Neural cell (in vitro differentiated cells): ENCODE measurements around the gene CCDC12. TPM values are rescaled to one million over a fixed set of nuclear protein-coding genes. Genes with fewer than 3 reads are reported as not detected.

Source experiments
- H2AFZ ChIP-seq: fragments of 200-600, 300-800 bp; sonication (generic), shearing (Covaris generic); 2 replicates; pipeline ENCODE4 v1.6.0; 2014; ENCODE audit warnings: low read depth, mild to moderate bottlenecking, antibody characterized with exemption, low read length, moderate library complexity
- H3F3A ChIP-seq: fragments of 200-600 bp; shearing (Covaris generic); 2 replicates; pipeline ENCODE4 v1.6.1; 2016; ENCODE audit warnings: mild to moderate bottlenecking, moderate library complexity, mixed read lengths, antibody characterized with exemption, low read length; ENCODE audit not compliant: insufficient read depth, poor library complexity, severe bottlenecking
- H3K27ac ChIP-seq: fragments of 200-600, 300-800 bp; sonication (generic), shearing (Covaris generic); 2 replicates; pipeline ENCODE4 v1.5.1; 2014; ENCODE audit warnings: mild to moderate bottlenecking, low read length, moderate library complexity
- H3K27me3 ChIP-seq: fragments of 300-800, 200-600 bp; sonication (generic), shearing (Covaris generic); 2 replicates; pipeline ENCODE4 v1.6.0; 2014; ENCODE audit warnings: mild to moderate bottlenecking, low read depth, low read length, moderate library complexity; ENCODE audit not compliant: insufficient read depth
- H3K36me3 ChIP-seq: fragments of 300-800, 200-600 bp; sonication (generic), shearing (Covaris generic); 2 replicates; pipeline ENCODE4 v1.5.1; 2014; ENCODE audit warnings: mild to moderate bottlenecking, antibody characterized with exemption, low read length, moderate library complexity; ENCODE audit not compliant: insufficient read depth
- H3K4me2 ChIP-seq: fragments of 300-800, 200-600 bp; sonication (generic), shearing (Covaris generic); 2 replicates; pipeline ENCODE4 v1.6.0; 2014; ENCODE audit warnings: mild to moderate bottlenecking, low read length
- H3K4me3 ChIP-seq: fragments of 300-800, 200-600 bp; sonication (generic), shearing (Covaris generic); 2 replicates; pipeline ENCODE4 v1.5.1; 2014; ENCODE audit warnings: mild to moderate bottlenecking, low read length, moderate library complexity
- H3K79me2 ChIP-seq: fragments of 200-600 bp; shearing (Covaris generic); replicated peaks from 2 replicates; pipeline ENCODE4 v1.6.0; 2014; ENCODE audit warnings: mild to moderate bottlenecking, low read length, moderate library complexity; ENCODE audit not compliant: insufficient read depth
- H3K9ac ChIP-seq: fragments of 300-800, 200-600 bp; sonication (generic), shearing (Covaris generic); 2 replicates; pipeline ENCODE4 v1.6.1; 2016; ENCODE audit warnings: mild to moderate bottlenecking, low read length, mixed read lengths
- H3K9me2 ChIP-seq: fragments of 200-600 bp; shearing (Covaris generic); 2 replicates; pipeline ENCODE4 v1.6.1; 2016; ENCODE audit warnings: mild to moderate bottlenecking, low read length, mixed read lengths; ENCODE audit not compliant: insufficient read depth
- H3K9me3 ChIP-seq: fragments of 200-600, 300-800 bp; sonication (generic), shearing (Covaris generic); 2 replicates; pipeline ENCODE4 v1.6.1; 2016; ENCODE audit warnings: mild to moderate bottlenecking, mixed run types, low read length, moderate library complexity, mixed read lengths
- H4K20me1 ChIP-seq: fragments of 200-600 bp; shearing (Covaris generic); 2 replicates; pipeline ENCODE4 v1.6.1; 2016; ENCODE audit warnings: mild to moderate bottlenecking, mixed run types; ENCODE audit not compliant: insufficient read depth
- EP300 ChIP-seq: fragments of 450-650 bp; conservative IDR thresholded peaks from 2 replicates; pipeline ENCODE4 v1.6.1; 2014; ENCODE audit warnings: antibody characterized with exemption, mild to moderate bottlenecking, moderate library complexity; ENCODE audit not compliant: poor library complexity, severe bottlenecking
- EZH2 ChIP-seq: fragments of 200-600, 300-800 bp; shearing (Covaris generic), sonication (generic); IDR thresholded peaks from 2 replicates; pipeline ENCODE4 v1.6.1; 2014; ENCODE audit warnings: antibody characterized with exemption, low read length, borderline replicate concordance, mild to moderate bottlenecking; ENCODE audit not compliant: insufficient read depth, poor library complexity, severe bottlenecking
- MXI1 ChIP-seq: fragments of 450-650 bp; conservative IDR thresholded peaks from 2 replicates; pipeline ENCODE4 v1.6.1; 2014; ENCODE audit warnings: antibody characterized with exemption, mild to moderate bottlenecking; ENCODE audit not compliant: poor library complexity, severe bottlenecking
- POLR2AphosphoS5 ChIP-seq: IDR thresholded peaks from 2 replicates; pipeline ENCODE4 v1.6.1; 2012
- RAD21 ChIP-seq: fragments of 450-650 bp; conservative IDR thresholded peaks from 2 replicates; pipeline ENCODE4 v1.6.1; 2014; ENCODE audit warnings: antibody characterized with exemption, mild to moderate bottlenecking, moderate library complexity
- SMC3 ChIP-seq: fragments of 450-650 bp; conservative IDR thresholded peaks from 2 replicates; pipeline ENCODE4 v1.6.1; 2014; ENCODE audit warnings: antibody characterized with exemption, mild to moderate bottlenecking, moderate library complexity; ENCODE audit not compliant: poor library complexity
- TAF1 ChIP-seq: IDR thresholded peaks from 2 replicates; pipeline ENCODE4 v1.6.1; 2012; ENCODE audit warnings: low read depth
- polyA plus RNA-seq: library from polyadenylated mRNA; depleted of rRNA; stranded (reverse); fragments of >200 nt; gene quantifications from 2 replicates; pipeline ENCODE4 v1.2.3, GENCODE V29; 2014
- TF ChIP-seq, protein P1 (sequence below): fragments of 450-650 bp; IDR thresholded peaks from 2 replicates; pipeline ENCODE4 v1.5.1; 2014; ENCODE audit warnings: antibody characterized with exemption, mild to moderate bottlenecking, moderate library complexity; ENCODE audit not compliant: poor library complexity, severe bottlenecking
- TF ChIP-seq, protein P2 (sequence below): IDR thresholded peaks from 2 replicates; pipeline ENCODE4 v1.6.1; 2012; ENCODE audit warnings: borderline replicate concordance

The CCDC12 gene
- polyA plus RNA-seq, 1 donor from 2014 or later = 46.4 TPM

DNA sequence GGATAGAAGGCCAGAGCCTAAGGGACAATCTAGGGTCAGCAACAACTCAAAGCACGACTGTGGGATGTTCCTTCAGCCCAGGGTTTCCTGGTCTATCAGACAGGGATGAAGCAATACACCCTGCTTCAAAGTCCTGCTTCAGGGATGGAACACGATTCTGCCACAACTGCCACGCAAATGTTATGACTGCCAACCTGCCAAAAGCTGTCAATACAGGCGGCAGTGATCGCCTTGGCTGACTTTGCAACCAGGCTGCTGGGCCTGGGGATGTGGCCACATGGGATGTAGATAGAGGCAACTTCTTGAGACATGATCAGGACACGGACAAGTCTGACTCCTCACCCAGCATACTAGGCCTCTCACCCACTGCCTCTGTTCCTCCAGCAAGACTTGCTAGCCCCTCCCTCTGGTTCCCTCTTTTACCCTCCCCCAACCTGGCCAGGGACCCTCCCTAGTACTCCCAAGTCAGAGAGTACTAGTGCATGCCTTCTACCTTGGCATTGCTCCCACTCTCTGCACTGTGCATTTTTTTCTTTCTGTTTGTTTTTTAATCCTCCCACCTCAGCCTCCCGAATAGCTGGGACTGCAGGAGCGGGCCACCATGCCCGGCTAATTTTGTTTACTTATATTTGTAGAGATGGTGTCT is 7.6 kb downstream of the CCDC12 start:
- no peak for TF ChIP-seq EZH2
- TF ChIP-seq MXI1 = no peak
- TF ChIP-seq, protein P1, sequence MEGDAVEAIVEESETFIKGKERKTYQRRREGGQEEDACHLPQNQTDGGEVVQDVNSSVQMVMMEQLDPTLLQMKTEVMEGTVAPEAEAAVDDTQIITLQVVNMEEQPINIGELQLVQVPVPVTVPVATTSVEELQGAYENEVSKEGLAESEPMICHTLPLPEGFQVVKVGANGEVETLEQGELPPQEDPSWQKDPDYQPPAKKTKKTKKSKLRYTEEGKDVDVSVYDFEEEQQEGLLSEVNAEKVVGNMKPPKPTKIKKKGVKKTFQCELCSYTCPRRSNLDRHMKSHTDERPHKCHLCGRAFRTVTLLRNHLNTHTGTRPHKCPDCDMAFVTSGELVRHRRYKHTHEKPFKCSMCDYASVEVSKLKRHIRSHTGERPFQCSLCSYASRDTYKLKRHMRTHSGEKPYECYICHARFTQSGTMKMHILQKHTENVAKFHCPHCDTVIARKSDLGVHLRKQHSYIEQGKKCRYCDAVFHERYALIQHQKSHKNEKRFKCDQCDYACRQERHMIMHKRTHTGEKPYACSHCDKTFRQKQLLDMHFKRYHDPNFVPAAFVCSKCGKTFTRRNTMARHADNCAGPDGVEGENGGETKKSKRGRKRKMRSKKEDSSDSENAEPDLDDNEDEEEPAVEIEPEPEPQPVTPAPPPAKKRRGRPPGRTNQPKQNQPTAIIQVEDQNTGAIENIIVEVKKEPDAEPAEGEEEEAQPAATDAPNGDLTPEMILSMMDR = no peak
- TF ChIP-seq RAD21 = no peak
- TF ChIP-seq TAF1 = no peak
- TF ChIP-seq, protein P2, sequence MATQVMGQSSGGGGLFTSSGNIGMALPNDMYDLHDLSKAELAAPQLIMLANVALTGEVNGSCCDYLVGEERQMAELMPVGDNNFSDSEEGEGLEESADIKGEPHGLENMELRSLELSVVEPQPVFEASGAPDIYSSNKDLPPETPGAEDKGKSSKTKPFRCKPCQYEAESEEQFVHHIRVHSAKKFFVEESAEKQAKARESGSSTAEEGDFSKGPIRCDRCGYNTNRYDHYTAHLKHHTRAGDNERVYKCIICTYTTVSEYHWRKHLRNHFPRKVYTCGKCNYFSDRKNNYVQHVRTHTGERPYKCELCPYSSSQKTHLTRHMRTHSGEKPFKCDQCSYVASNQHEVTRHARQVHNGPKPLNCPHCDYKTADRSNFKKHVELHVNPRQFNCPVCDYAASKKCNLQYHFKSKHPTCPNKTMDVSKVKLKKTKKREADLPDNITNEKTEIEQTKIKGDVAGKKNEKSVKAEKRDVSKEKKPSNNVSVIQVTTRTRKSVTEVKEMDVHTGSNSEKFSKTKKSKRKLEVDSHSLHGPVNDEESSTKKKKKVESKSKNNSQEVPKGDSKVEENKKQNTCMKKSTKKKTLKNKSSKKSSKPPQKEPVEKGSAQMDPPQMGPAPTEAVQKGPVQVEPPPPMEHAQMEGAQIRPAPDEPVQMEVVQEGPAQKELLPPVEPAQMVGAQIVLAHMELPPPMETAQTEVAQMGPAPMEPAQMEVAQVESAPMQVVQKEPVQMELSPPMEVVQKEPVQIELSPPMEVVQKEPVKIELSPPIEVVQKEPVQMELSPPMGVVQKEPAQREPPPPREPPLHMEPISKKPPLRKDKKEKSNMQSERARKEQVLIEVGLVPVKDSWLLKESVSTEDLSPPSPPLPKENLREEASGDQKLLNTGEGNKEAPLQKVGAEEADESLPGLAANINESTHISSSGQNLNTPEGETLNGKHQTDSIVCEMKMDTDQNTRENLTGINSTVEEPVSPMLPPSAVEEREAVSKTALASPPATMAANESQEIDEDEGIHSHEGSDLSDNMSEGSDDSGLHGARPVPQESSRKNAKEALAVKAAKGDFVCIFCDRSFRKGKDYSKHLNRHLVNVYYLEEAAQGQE = no peak
- no peak for TF ChIP-seq SMC3
- TF ChIP-seq EP300 = no peak
- TF ChIP-seq POLR2AphosphoS5 = no peak
- Histone ChIP-seq H3K4me3 (no peak overlapping the region), H3K27me3 (no peaks in the 10 kb centered on the region), H2AFZ (no peak overlapping the region), H4K20me1 (no peaks in the 10 kb centered on the region), H3K9me2 (no peaks in the 10 kb centered on the region), H3K79me2 (peaks cover 70% of the 10 kb centered on the region), H3K9ac (no peak overlapping the region), H3K4me2 (no peak overlapping the region), H3K9me3 (no peaks in the 10 kb centered on the region), H3K36me3 (no peaks in the 10 kb centered on the region), H3F3A (no peaks in the 10 kb centered on the region), H3K27ac (no peak overlapping the region)

DNA sequence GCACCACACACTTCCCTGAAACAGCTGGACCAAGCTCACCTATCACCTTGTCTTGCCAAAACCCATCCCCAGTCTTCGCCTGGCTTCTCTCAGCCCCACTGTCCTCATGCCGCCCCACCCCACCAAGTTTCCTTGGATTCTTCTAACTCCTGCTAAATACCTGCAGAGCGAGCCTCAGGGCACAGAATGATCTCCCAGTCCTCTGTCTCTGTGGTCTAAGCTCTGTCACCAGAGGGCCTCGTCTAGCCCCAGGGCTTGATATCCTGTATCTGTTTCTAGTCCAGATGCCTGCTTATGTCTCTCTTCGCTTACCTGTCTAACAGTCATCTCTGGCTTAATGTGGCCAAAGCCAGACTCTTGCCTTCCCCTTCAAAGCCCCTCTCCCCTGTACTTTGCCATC is 9.7 kb downstream of the CCDC12 start:
- Histone ChIP-seq H3K9me3 (no peaks in the 10 kb centered on the region), H3K36me3 (peaks cover 3% of the 10 kb centered on the region), H3K9me2 (no peaks in the 10 kb centered on the region), H2AFZ (no peak overlapping the region), H3F3A (no peaks in the 10 kb centered on the region), H3K27me3 (no peaks in the 10 kb centered on the region), H3K79me2 (peaks cover 63% of the 10 kb centered on the region), H3K27ac (no peak overlapping the region), H3K4me3 (no peak overlapping the region), H3K9ac (no peak overlapping the region), H3K4me2 (no peak overlapping the region), H4K20me1 (no peaks in the 10 kb centered on the region)
- TF ChIP-seq EZH2 (no peak), MXI1 (no peak), RAD21 (no peak), TAF1 (no peak)
- TF ChIP-seq, protein P1 = no peak
